Measurements from ENCODE around the gene ZCRB1. TPM values are rescaled to one million over a fixed set of nuclear protein-coding genes. Genes with fewer than 3 reads are reported as not detected.

Gene ZCRB1
- total RNA-seq: 12.8 and 21.5 TPM in 2 replicates

GRCh38 chr12:42325653-42326474 lies at the start of gene ZCRB1, which contains the start of gene PPHLN1:
Gene ZCRB1 (minus strand): TSS chr12:42326094. CDS start chr12:42324102, 1,992 bp downstream.
Gene PPHLN1 (plus strand): TSS chr12:42326167. CDS start chr12:42335903, 9,736 bp downstream.

Other genes with a start within 250 kb of the ZCRB1 start
- gene GXYLT1, start 181.2 kb downstream of the ZCRB1 start, total RNA-seq: 7.4 and 13.1 TPM in 2 replicates
- gene YAF2, start 87.8 kb downstream of the ZCRB1 start, total RNA-seq: 10.7 and 12.6 TPM in 2 replicates
- gene PPHLN1, start 73 bp upstream of the ZCRB1 start, total RNA-seq: 39.2 and 51.5 TPM in 2 replicates

Measured in cardiac atrium fibroblast (primary cell).